HEK293 (cell line): ENCODE results near the gene TNIK.

Experiments
- CTCF ChIA-PET: fragments of 350-600 bp; formaldehyde crosslinking; extraction: SDS; loops from one replicate; lab custom pipeline; 2021; ENCODE audit warnings: antibody characterized with exemption; lab: Yijun Ruan, JAX
- POLR2A ChIA-PET: fragments of 300-600 bp; formaldehyde crosslinking; extraction: SDS; loops from one replicate; lab custom pipeline; 2020; ENCODE audit warnings: antibody characterized with exemption, inconsistent platforms; lab: Yijun Ruan, JAX
- H3K27ac ChIP-seq: fragments of 200-500 bp; sonication (Bioruptor generic); 2 replicates; pipeline ENCODE4 v1.5.1; 2014; ENCODE audit warnings: low read depth, low read length, control low read depth, inconsistent platforms; ENCODE audit errors: extremely low read depth
- H3K36me3 ChIP-seq, 2 experiments: fragments of 200-500 bp in 1 of 2; sonication (Bioruptor generic) in 1 of 2; 1 replicate in 1 of 2; 2 replicates in 1 of 2; pipeline ENCODE4 v1.5.1; 2014 to 2017; ENCODE audit warnings: inconsistent platforms in 2 of 2, low read length in 2 of 2; ENCODE audit not compliant: control insufficient read depth in 2 of 2, insufficient read depth in 1 of 2
- H3K4me1 ChIP-seq: fragments of 200-500 bp; sonication (Bioruptor generic); 2 replicates; pipeline ENCODE4 v1.5.1; 2014; ENCODE audit warnings: mild to moderate bottlenecking, low read length, inconsistent platforms; ENCODE audit not compliant: control insufficient read depth, insufficient read depth
- H3K4me3 ChIP-seq: 2 replicates; pipeline ENCODE4 v1.5.1; 2011; ENCODE audit warnings: low read depth, mild to moderate bottlenecking, control low read depth, low read length, moderate library complexity
- H3K9me3 ChIP-seq: fragments of 200-500 bp; sonication (Bioruptor generic); 2 replicates; pipeline ENCODE4 v1.5.1; 2014; ENCODE audit warnings: low read depth, low read length, inconsistent platforms; ENCODE audit not compliant: control insufficient read depth, insufficient read depth
- GFI1B ChIP-seq: fragments of 450-650 bp; formaldehyde crosslinking; IDR thresholded peaks from 2 replicates; pipeline ENCODE4 v1.5.1; 2016; ENCODE audit warnings: missing biosample characterization, missing genetic modification characterization
- KLF8 ChIP-seq: fragments of 450-650 bp; formaldehyde crosslinking; IDR thresholded peaks from 2 replicates; pipeline ENCODE4 v1.5.1; 2016; ENCODE audit warnings: missing biosample characterization, missing genetic modification characterization
- MEIS1 ChIP-seq: sonication (generic); formaldehyde crosslinking; IDR thresholded peaks from 2 replicates; pipeline ENCODE4 v1.8.1; 2022; ENCODE audit warnings: missing genetic modification reagents, mild to moderate bottlenecking, borderline replicate concordance
- REPIN1 ChIP-seq: fragments of 450-650 bp; formaldehyde crosslinking; IDR thresholded peaks from 2 replicates; pipeline ENCODE4 v1.5.1; 2017; ENCODE audit warnings: missing biosample characterization, missing genetic modification characterization, low read depth
- SP3 ChIP-seq: fragments of 450-650 bp; formaldehyde crosslinking; IDR thresholded peaks from 2 replicates; pipeline ENCODE4 v1.5.1; 2016; ENCODE audit warnings: missing biosample characterization, missing genetic modification characterization
- ZBTB20 ChIP-seq: fragments of 450-650 bp; formaldehyde crosslinking; IDR thresholded peaks from 2 replicates; pipeline ENCODE4 v1.5.1; 2016; ENCODE audit warnings: missing biosample characterization, missing genetic modification characterization
- ZNF132 ChIP-seq: fragments of 450-650 bp; formaldehyde crosslinking; IDR thresholded peaks from 2 replicates; pipeline ENCODE4 v1.5.1; 2017; ENCODE audit warnings: missing biosample characterization, missing genetic modification characterization, borderline replicate concordance
- ZNF202 ChIP-seq: fragments of 450-650 bp; formaldehyde crosslinking; IDR thresholded peaks from 2 replicates; pipeline ENCODE4 v1.5.1; 2016; ENCODE audit warnings: missing biosample characterization, missing genetic modification characterization, borderline replicate concordance
- ZNF221 ChIP-seq: fragments of 450-650 bp; formaldehyde crosslinking; IDR thresholded peaks from 2 replicates; pipeline ENCODE4 v1.5.1; 2017; ENCODE audit warnings: missing biosample characterization, missing genetic modification characterization, borderline replicate concordance
- ZNF292 ChIP-seq: fragments of 450-650 bp; formaldehyde crosslinking; IDR thresholded peaks from 2 replicates; pipeline ENCODE4 v1.5.1; 2016; ENCODE audit warnings: low read depth, missing biosample characterization, missing genetic modification characterization, borderline replicate concordance
- ZNF354C ChIP-seq: fragments of 450-650 bp; formaldehyde crosslinking; IDR thresholded peaks from 2 replicates; pipeline ENCODE4 v1.5.1; 2016; ENCODE audit warnings: missing biosample characterization, missing genetic modification characterization, low read depth, borderline replicate concordance
- ZNF366 ChIP-seq: fragments of 450-650 bp; formaldehyde crosslinking; conservative IDR thresholded peaks from 2 replicates; pipeline ENCODE4 v1.5.1; 2016; ENCODE audit warnings: missing biosample characterization, missing genetic modification characterization
- ZNF416 ChIP-seq: fragments of 450-650 bp; formaldehyde crosslinking; IDR thresholded peaks from 2 replicates; pipeline ENCODE4 v1.5.1; 2016; ENCODE audit warnings: missing biosample characterization, missing genetic modification characterization
- ZNF548 ChIP-seq: fragments of 450-650 bp; formaldehyde crosslinking; IDR thresholded peaks from 2 replicates; pipeline ENCODE4 v1.5.1; 2016; ENCODE audit warnings: missing biosample characterization, missing genetic modification characterization
- ZNF571 ChIP-seq: fragments of 450-650 bp; formaldehyde crosslinking; IDR thresholded peaks from 2 replicates; pipeline ENCODE4 v1.5.0; 2017; ENCODE audit warnings: missing biosample characterization, missing genetic modification characterization
- ZNF585B ChIP-seq: fragments of 450-650 bp; formaldehyde crosslinking; IDR thresholded peaks from 2 replicates; pipeline ENCODE4 v1.5.1; 2016; ENCODE audit warnings: missing biosample characterization, missing genetic modification characterization
- ZNF600 ChIP-seq: fragments of 450-650 bp; formaldehyde crosslinking; IDR thresholded peaks from 2 replicates; pipeline ENCODE4 v1.5.1; 2016; ENCODE audit warnings: missing biosample characterization, missing genetic modification characterization
- ZNF76 ChIP-seq: fragments of 450-650 bp; formaldehyde crosslinking; IDR thresholded peaks from 2 replicates; pipeline ENCODE4; 2016; ENCODE audit warnings: low read depth, missing biosample characterization, missing genetic modification characterization, borderline replicate concordance
- TF ChIP-seq, protein P1 (sequence below): fragments of 450-650 bp; formaldehyde crosslinking; IDR thresholded peaks from 2 replicates; pipeline ENCODE4 v1.5.1; 2016; ENCODE audit warnings: missing biosample characterization, missing genetic modification characterization
- TF ChIP-seq, protein P2 (sequence below): fragments of 450-650 bp; formaldehyde crosslinking; IDR thresholded peaks from 2 replicates; pipeline ENCODE4 v1.5.1; 2016; ENCODE audit warnings: missing biosample characterization, missing genetic modification characterization
- TF ChIP-seq, protein P3 (sequence below): fragments of 450-650 bp; formaldehyde crosslinking; IDR thresholded peaks from 2 replicates; pipeline ENCODE4 v1.5.1; 2016; ENCODE audit warnings: missing biosample characterization, missing genetic modification characterization, borderline replicate concordance
- TF ChIP-seq, protein P4 (sequence below): fragments of 450-650 bp; formaldehyde crosslinking; IDR thresholded peaks from 2 replicates; pipeline ENCODE4 v1.5.1; 2017; ENCODE audit warnings: missing biosample characterization, missing genetic modification characterization
- TF ChIP-seq, protein P5 (sequence below): fragments of 450-650 bp; formaldehyde crosslinking; IDR thresholded peaks from 2 replicates; pipeline ENCODE4 v1.5.1; 2016; ENCODE audit warnings: missing biosample characterization, missing genetic modification characterization

Gene TNIK

DNA sequence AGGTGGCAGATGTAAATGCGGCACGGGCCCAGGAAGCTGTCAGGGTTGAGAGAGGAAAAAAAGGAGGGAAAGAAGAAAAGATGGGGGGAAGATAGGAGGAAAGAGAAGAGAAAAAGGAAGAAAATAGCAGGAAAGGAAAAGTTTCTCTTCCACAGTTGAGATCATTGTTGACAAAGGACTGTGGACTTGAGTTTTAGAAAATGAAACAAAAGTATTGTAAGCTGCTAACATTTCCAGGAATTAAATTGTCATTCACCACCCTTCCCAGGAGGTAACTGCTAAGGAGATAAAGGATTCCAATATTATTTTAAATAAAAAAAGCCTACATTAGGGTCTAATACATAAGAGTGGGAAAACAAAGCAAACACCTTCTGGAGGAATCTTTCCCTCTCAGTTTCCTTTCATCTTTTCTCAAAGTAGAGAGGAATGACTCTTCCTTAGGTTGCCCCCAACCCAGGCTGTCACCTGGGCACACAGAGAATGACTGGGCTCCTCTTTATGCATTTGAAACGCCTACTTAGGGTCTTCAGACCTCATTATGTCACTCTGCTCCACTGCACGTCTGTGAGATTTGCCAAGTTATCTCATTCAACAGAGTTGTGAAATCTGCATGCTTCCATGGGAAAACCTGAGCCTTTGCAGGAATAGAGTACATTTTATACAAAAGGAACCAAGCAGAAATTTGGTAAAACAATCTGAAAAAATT, 194.0 kb downstream of the TNIK start:
- Histone ChIP-seq H3K36me3 (no peaks in the 10 kb centered on the region), H3K4me1 (peaks cover 6% of the 10 kb centered on the region), H3K9me3 (no peaks in the 10 kb centered on the region), H3K27ac (no peak overlapping the region), H3K4me3 (no peak overlapping the region)
- TF ChIP-seq ZNF354C (tag by site-specific recombination) (no peak), ZNF585B (tag by site-specific recombination) (no peak), ZNF548 (tag by site-specific recombination) (no peak), ZNF76 (no peak), ZNF416 (tag by site-specific recombination) (no peak), ZNF132 (no peak), ZNF366 (no peak), KLF8 (tag by site-specific recombination) (no peak)
- TF ChIP-seq, protein P1, sequence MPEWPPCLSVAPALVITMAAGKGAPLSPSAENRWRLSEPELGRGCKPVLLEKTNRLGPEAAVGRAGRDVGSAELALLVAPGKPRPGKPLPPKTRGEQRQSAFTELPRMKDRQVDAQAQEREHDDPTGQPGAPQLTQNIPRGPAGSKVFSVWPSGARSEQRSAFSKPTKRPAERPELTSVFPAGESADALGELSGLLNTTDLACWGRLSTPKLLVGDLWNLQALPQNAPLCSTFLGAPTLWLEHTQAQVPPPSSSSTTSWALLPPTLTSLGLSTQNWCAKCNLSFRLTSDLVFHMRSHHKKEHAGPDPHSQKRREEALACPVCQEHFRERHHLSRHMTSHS: no peak
- TF ChIP-seq, protein P2, sequence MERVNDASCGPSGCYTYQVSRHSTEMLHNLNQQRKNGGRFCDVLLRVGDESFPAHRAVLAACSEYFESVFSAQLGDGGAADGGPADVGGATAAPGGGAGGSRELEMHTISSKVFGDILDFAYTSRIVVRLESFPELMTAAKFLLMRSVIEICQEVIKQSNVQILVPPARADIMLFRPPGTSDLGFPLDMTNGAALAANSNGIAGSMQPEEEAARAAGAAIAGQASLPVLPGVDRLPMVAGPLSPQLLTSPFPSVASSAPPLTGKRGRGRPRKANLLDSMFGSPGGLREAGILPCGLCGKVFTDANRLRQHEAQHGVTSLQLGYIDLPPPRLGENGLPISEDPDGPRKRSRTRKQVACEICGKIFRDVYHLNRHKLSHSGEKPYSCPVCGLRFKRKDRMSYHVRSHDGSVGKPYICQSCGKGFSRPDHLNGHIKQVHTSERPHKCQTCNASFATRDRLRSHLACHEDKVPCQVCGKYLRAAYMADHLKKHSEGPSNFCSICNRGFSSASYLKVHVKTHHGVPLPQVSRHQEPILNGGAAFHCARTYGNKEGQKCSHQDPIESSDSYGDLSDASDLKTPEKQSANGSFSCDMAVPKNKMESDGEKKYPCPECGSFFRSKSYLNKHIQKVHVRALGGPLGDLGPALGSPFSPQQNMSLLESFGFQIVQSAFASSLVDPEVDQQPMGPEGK (tag by site-specific recombination): no peak
- TF ChIP-seq, protein P3, sequence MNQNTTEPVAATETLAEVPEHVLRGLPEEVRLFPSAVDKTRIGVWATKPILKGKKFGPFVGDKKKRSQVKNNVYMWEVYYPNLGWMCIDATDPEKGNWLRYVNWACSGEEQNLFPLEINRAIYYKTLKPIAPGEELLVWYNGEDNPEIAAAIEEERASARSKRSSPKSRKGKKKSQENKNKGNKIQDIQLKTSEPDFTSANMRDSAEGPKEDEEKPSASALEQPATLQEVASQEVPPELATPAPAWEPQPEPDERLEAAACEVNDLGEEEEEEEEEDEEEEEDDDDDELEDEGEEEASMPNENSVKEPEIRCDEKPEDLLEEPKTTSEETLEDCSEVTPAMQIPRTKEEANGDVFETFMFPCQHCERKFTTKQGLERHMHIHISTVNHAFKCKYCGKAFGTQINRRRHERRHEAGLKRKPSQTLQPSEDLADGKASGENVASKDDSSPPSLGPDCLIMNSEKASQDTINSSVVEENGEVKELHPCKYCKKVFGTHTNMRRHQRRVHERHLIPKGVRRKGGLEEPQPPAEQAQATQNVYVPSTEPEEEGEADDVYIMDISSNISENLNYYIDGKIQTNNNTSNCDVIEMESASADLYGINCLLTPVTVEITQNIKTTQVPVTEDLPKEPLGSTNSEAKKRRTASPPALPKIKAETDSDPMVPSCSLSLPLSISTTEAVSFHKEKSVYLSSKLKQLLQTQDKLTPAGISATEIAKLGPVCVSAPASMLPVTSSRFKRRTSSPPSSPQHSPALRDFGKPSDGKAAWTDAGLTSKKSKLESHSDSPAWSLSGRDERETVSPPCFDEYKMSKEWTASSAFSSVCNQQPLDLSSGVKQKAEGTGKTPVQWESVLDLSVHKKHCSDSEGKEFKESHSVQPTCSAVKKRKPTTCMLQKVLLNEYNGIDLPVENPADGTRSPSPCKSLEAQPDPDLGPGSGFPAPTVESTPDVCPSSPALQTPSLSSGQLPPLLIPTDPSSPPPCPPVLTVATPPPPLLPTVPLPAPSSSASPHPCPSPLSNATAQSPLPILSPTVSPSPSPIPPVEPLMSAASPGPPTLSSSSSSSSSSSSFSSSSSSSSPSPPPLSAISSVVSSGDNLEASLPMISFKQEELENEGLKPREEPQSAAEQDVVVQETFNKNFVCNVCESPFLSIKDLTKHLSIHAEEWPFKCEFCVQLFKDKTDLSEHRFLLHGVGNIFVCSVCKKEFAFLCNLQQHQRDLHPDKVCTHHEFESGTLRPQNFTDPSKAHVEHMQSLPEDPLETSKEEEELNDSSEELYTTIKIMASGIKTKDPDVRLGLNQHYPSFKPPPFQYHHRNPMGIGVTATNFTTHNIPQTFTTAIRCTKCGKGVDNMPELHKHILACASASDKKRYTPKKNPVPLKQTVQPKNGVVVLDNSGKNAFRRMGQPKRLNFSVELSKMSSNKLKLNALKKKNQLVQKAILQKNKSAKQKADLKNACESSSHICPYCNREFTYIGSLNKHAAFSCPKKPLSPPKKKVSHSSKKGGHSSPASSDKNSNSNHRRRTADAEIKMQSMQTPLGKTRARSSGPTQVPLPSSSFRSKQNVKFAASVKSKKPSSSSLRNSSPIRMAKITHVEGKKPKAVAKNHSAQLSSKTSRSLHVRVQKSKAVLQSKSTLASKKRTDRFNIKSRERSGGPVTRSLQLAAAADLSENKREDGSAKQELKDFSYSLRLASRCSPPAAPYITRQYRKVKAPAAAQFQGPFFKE: no peak
- TF ChIP-seq, protein P4, sequence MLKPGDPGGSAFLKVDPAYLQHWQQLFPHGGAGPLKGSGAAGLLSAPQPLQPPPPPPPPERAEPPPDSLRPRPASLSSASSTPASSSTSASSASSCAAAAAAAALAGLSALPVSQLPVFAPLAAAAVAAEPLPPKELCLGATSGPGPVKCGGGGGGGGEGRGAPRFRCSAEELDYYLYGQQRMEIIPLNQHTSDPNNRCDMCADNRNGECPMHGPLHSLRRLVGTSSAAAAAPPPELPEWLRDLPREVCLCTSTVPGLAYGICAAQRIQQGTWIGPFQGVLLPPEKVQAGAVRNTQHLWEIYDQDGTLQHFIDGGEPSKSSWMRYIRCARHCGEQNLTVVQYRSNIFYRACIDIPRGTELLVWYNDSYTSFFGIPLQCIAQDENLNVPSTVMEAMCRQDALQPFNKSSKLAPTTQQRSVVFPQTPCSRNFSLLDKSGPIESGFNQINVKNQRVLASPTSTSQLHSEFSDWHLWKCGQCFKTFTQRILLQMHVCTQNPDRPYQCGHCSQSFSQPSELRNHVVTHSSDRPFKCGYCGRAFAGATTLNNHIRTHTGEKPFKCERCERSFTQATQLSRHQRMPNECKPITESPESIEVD: no peak
- ChIA-PET POLR2A (no interaction called here), CTCF (no interaction called here)

DNA sequence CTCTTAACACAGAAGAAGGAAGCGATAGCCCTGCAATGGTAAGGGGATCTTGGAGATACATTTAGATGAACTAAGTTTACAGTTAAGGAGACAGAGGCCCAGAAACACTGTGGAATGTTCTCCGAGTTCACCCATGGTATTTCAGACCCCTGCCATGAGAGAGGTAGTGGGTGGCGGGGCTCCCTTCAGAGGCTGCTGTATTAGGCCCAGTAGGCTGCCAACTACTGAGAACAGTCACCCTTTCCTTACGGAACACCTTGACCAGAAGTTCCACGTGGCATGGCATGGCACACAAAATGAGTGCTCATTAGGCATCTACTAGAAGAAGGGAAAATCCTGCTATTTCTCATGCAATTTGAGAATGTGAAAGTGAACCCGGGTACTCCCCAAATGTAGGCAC, 195.4 kb downstream of the TNIK start:
- CTCF ChIA-PET: no interaction called here
- POLR2A ChIA-PET: no interaction called here
- Histone ChIP-seq H3K4me1 (peaks cover 6% of the 10 kb centered on the region), H3K27ac (no peak overlapping the region), H3K36me3 (no peaks in the 10 kb centered on the region), H3K4me3 (no peak overlapping the region), H3K9me3 (no peaks in the 10 kb centered on the region)
- TF ChIP-seq ZNF221 (tag by site-specific recombination) (no peak), REPIN1 (tag by site-specific recombination) (no peak), ZNF571 (tag by site-specific recombination) (no peak), ZNF292 (tag by site-specific recombination) (no peak), ZNF600 (tag by site-specific recombination) (no peak), GFI1B (no peak), ZBTB20 (no peak), ZNF354C (tag by site-specific recombination) (no peak), SP3 (no peak), ZNF202 (tag by site-specific recombination) (no peak), MEIS1 (CRISPR knock-in tag) (no peak)
- TF ChIP-seq, protein P5, sequence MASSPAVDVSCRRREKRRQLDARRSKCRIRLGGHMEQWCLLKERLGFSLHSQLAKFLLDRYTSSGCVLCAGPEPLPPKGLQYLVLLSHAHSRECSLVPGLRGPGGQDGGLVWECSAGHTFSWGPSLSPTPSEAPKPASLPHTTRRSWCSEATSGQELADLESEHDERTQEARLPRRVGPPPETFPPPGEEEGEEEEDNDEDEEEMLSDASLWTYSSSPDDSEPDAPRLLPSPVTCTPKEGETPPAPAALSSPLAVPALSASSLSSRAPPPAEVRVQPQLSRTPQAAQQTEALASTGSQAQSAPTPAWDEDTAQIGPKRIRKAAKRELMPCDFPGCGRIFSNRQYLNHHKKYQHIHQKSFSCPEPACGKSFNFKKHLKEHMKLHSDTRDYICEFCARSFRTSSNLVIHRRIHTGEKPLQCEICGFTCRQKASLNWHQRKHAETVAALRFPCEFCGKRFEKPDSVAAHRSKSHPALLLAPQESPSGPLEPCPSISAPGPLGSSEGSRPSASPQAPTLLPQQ (tag by site-specific recombination): no peak
